G401 (cell line): Measurements from ENCODE around the gene TMSB4X. TPM values are rescaled to one million over a fixed set of nuclear protein-coding genes. Genes with fewer than 3 reads are reported as not detected.

Source experiments
- DNase-seq: peaks from one replicate; pipeline ENCODE4 v3.0.0-alpha.2; 2015; ENCODE audit warnings: low spot score
- in situ Hi-C: cut with HindIII; loops from 2 replicates; pipeline ENCODE4 v1.10.0; 2016; ENCODE audit warnings: low sequenced_read_pairs, mixed read lengths
- total RNA-seq: library from RNA; depleted of rRNA; stranded (reverse); fragments of >200 nt; shearing (Covaris generic); gene quantifications from 2 replicates; pipeline ENCODE4 v1.2.3, GENCODE V29; 2014

TMSB4X gene
- total RNA-seq, 1 experiment from 2014 or later, result 2,749 TPM

GRCh38 chrX:12988797-12989196 lies 13.9 kb downstream of the TMSB4X start:
- no peak for DNase-seq

GRCh38 chrX:12989461-12989860 lies 14.6 kb downstream of the TMSB4X start:
- DNase-seq, result no peak
- in situ Hi-C loops, result no loop called here

More at GRCh38 chrX:12988797-12989196, 13.9 kb downstream of the TMSB4X start:
- in situ Hi-C loops, result no loop called here

- in situ Hi-C loops, result no loop called here
Observed at GRCh38 chrX:12991575-12991974, 16.7 kb downstream of the TMSB4X start.

GRCh38 chrX:12992544-12993118 lies 17.7 kb downstream of the TMSB4X start:
- in situ Hi-C loops, result no loop called here
- no peak for DNase-seq

More at GRCh38 chrX:12991575-12991974, 16.7 kb downstream of the TMSB4X start:
- no peak for DNase-seq

GRCh38 chrX:12993826-12994225 lies 18.9 kb downstream of the TMSB4X start:
- no peak for DNase-seq
- in situ Hi-C loops, result no loop called here

GRCh38 chrX:12994321-12994720 lies 19.4 kb downstream of the TMSB4X start:
- DNase-seq, result no peak
- in situ Hi-C loops, result no loop called here

- in situ Hi-C loops, result no loop called here
- no peak for DNase-seq
Observed at GRCh38 chrX:12996934-12997435, 22.1 kb downstream of the TMSB4X start.

GRCh38 chrX:12997906-12998687 lies 23.2 kb downstream of the TMSB4X start:
- no peak for DNase-seq
- in situ Hi-C loops, result no loop called here

GRCh38 chrX:12999422-12999821 lies 24.5 kb downstream of the TMSB4X start:
- in situ Hi-C loops, result no loop called here
- no peak for DNase-seq

- DNase-seq, result no peak
- in situ Hi-C loops, result no loop called here
Observed at GRCh38 chrX:13000301-13000811, 25.4 kb downstream of the TMSB4X start.

- in situ Hi-C loops, result no loop called here
- DNase-seq, result no peak
Observed at GRCh38 chrX:13001097-13001496, 26.2 kb downstream of the TMSB4X start.

- no peak for DNase-seq
- in situ Hi-C loops, result no loop called here
Observed at GRCh38 chrX:13001961-13002671, 27.2 kb downstream of the TMSB4X start.

- no peak for DNase-seq
- in situ Hi-C loops, result no loop called here
Observed at GRCh38 chrX:13005661-13006473, 31.0 kb downstream of the TMSB4X start.

GRCh38 chrX:13007519-13008188 lies 32.7 kb downstream of the TMSB4X start:
- in situ Hi-C loops, result no loop called here
- DNase-seq, result no peak

- in situ Hi-C loops, result no loop called here
- no peak for DNase-seq
Observed at GRCh38 chrX:13008189-13008533, 33.3 kb downstream of the TMSB4X start.

- no peak for DNase-seq
- in situ Hi-C loops, result no loop called here
Observed at GRCh38 chrX:13008851-13009250, 33.9 kb downstream of the TMSB4X start.

GRCh38 chrX:13009273-13009672 lies 34.4 kb downstream of the TMSB4X start:
- in situ Hi-C loops, result no loop called here
- DNase-seq, result no peak

- in situ Hi-C loops, result no loop called here
- DNase-seq, result no peak
Observed at GRCh38 chrX:13009844-13010243, 34.9 kb downstream of the TMSB4X start.

- DNase-seq, result no peak
- in situ Hi-C loops, result no loop called here
Observed at GRCh38 chrX:13010546-13010945, 35.6 kb downstream of the TMSB4X start.
